Endodermal cell (in vitro differentiated cells): Measurements from ENCODE around the gene UQCRC1. TPM values are rescaled to one million over a fixed set of nuclear protein-coding genes. Genes with fewer than 3 reads are reported as not detected.

Experiments used
- DNase-seq: peaks from one replicate; pipeline ENCODE4 v3.0.0-alpha.2; 2017
- H3K27ac ChIP-seq: 2 replicates; pipeline ENCODE4 v1.5.1; 2013; ENCODE audit warnings: mild to moderate bottlenecking, low read depth, low read length, moderate library complexity
- H3K27me3 ChIP-seq: 2 replicates; pipeline ENCODE4 v1.6.1; 2013; ENCODE audit warnings: mild to moderate bottlenecking, low read length, moderate library complexity; ENCODE audit not compliant: insufficient read depth, control insufficient read depth, poor library complexity, severe bottlenecking
- H3K36me3 ChIP-seq: 2 replicates; pipeline ENCODE4 v1.7.0; 2013; ENCODE audit warnings: mild to moderate bottlenecking, low read length, moderate library complexity; ENCODE audit not compliant: control insufficient read depth, insufficient read depth
- H3K4me1 ChIP-seq: one replicate; pipeline ENCODE4 v1.7.0; 2013; ENCODE audit warnings: low read length; ENCODE audit not compliant: control insufficient read depth, insufficient read depth
- H3K4me3 ChIP-seq: 2 replicates; pipeline ENCODE4 v1.5.1; 2013; ENCODE audit warnings: mild to moderate bottlenecking, low read length, moderate library complexity
- H3K9ac ChIP-seq: 2 replicates; pipeline ENCODE4 v1.6.1; 2013; ENCODE audit warnings: mild to moderate bottlenecking, low read length, moderate library complexity; ENCODE audit not compliant: poor library complexity, severe bottlenecking; ENCODE audit errors: extremely low read depth
- H3K9me3 ChIP-seq: 2 replicates; pipeline ENCODE4 v1.6.1; 2013; ENCODE audit warnings: mild to moderate bottlenecking, low read length, moderate library complexity; ENCODE audit not compliant: control insufficient read depth
- H3K27ac Mint-ChIP-seq: 2 replicates; pipeline ENCODE4 v1.8.0; 2020; ENCODE audit warnings: mixed read lengths
- H3K27me3 Mint-ChIP-seq: 2 replicates; pipeline ENCODE4 v1.8.0; 2021; ENCODE audit warnings: mild to moderate bottlenecking, mixed read lengths; ENCODE audit not compliant: insufficient read depth
- H3K36me3 Mint-ChIP-seq: 2 replicates; pipeline ENCODE4 v1.8.0; 2020; ENCODE audit warnings: low read depth, mixed read lengths
- H3K4me1 Mint-ChIP-seq: 2 replicates; pipeline ENCODE4 v1.8.0; 2020; ENCODE audit warnings: mixed read lengths
- H3K4me3 Mint-ChIP-seq: 2 replicates; pipeline ENCODE4 v1.8.0; 2020; ENCODE audit warnings: mild to moderate bottlenecking, moderate library complexity, mixed read lengths
- H3K9me3 Mint-ChIP-seq: 2 replicates; pipeline ENCODE4 v1.8.0; 2020; ENCODE audit warnings: mild to moderate bottlenecking, mixed read lengths
- WGBS, 2 experiments: methylation state at CpG; one replicate each; pipeline versions ENCODE4 v1.1.5 to v1.1.7; 2013; ENCODE audit warnings: missing lambda C conversion rate in 2 of 2, mixed read lengths in 1 of 2; ENCODE audit not compliant: insufficient coverage in 1 of 2, insufficient read length in 1 of 2; 5-methylcytosine and 5-hydroxymethylcytosine counted together
- total RNA-seq, 2 donors: library from RNA; stranded (reverse); fragmentation: NEBNext Ultra II Directional in 1 of 2; extraction: Animal tissue kit (Norgen Biotek cat#: 25700) in 1 of 2; gene quantifications; 2 replicates in 1 of 2; 3 replicates in 1 of 2; pipeline ENCODE4 v1.2.1, GENCODE V29; 2021
- TF ChIP-seq, protein P1 (sequence below): fragments of 200-600 bp; sonication (generic); conservative IDR thresholded peaks from 2 replicates; pipeline ENCODE4 v1.5.0; 2021; ENCODE audit warnings: antibody characterized with exemption, mild to moderate bottlenecking

UQCRC1 gene
- total RNA-seq, 2 donors from 2014 or later, result 231 to 289 TPM

DNA sequence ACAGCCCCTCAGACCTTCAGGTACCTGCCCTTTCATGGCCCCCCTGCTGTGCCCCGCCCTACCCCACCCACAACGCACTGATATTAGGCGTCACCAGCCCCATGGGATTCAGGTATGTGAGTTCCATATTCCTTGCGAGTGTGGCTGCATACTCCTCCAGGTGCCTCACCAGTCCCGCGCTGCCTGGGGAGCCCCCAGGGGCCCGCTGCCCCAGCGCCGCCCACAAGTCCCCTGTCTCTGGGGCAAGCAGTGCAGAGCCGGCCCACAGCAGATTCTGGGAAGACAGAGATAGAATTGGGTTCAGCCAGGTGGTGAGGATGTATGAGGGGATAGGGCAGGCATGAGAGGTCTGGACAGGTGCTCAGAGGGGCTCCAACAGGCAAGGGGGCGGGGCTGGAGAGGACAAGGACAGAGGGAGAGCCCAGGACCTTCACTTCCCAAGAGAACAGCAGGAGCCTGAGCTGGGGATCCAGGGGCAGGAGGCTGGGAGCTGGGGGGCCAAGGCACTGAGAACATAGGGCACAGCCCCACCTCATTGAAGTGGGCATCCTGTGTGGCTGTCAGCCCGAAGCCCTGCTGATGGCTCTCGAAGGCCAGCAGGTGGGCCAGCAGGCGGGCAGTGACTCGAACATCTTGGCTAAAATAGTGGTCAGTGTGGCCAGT lies 38.9 kb upstream of the UQCRC1 start:
- Histone ChIP-seq H3K9ac (no peak overlapping the region), H3K4me3 (no peak overlapping the region), H3K27me3 (no peaks in the 10 kb centered on the region), H3K4me1 (no peaks in the 10 kb centered on the region), H3K27ac (no peak overlapping the region), H3K9me3 (no peaks in the 10 kb centered on the region), H3K36me3 (peaks cover 5% of the 10 kb centered on the region)
- Mint-ChIP-seq H3K4me3 (no peak overlapping the region), H3K4me1 (no peaks in the 10 kb centered on the region), H3K9me3 (no peaks in the 10 kb centered on the region), H3K27me3 (no peaks in the 10 kb centered on the region), H3K36me3 (peaks cover 23% of the 10 kb centered on the region), H3K27ac (no peak overlapping the region)
- WGBS, 2 experiments, result 94 to 97% methylated on average over 11 to 15 of the region's 15 CpGs
- TF ChIP-seq, protein P1, sequence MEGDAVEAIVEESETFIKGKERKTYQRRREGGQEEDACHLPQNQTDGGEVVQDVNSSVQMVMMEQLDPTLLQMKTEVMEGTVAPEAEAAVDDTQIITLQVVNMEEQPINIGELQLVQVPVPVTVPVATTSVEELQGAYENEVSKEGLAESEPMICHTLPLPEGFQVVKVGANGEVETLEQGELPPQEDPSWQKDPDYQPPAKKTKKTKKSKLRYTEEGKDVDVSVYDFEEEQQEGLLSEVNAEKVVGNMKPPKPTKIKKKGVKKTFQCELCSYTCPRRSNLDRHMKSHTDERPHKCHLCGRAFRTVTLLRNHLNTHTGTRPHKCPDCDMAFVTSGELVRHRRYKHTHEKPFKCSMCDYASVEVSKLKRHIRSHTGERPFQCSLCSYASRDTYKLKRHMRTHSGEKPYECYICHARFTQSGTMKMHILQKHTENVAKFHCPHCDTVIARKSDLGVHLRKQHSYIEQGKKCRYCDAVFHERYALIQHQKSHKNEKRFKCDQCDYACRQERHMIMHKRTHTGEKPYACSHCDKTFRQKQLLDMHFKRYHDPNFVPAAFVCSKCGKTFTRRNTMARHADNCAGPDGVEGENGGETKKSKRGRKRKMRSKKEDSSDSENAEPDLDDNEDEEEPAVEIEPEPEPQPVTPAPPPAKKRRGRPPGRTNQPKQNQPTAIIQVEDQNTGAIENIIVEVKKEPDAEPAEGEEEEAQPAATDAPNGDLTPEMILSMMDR, result no peak
- DNase-seq, result no peak

DNA sequence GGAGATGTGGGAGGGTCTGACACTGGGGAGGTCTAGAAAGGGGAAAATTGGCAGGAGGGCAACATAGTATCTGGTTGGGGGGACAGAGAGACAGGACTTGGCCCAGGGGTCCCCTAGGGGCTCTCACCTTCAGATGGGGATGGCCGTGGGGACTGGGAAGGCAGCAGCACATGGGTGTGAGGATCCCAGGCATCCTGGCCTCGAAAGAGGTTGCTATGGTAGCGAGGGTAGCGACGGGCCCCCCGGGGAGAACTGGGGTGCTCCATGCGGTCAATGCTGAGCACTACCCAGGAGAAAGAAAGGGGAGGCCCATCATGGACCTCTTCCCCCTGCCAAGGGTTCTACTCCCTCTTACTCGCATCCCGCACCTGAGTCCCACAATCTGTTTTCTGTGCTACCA lies 38.3 kb upstream of the UQCRC1 start:
- Mint-ChIP-seq H3K9me3 (no peaks in the 10 kb centered on the region), H3K27me3 (no peaks in the 10 kb centered on the region), H3K36me3 (peaks cover 21% of the 10 kb centered on the region), H3K4me1 (no peaks in the 10 kb centered on the region), H3K4me3 (no peak overlapping the region), H3K27ac (no peak overlapping the region)
- Histone ChIP-seq H3K27ac (no peak overlapping the region), H3K36me3 (peaks cover 3% of the 10 kb centered on the region), H3K27me3 (no peaks in the 10 kb centered on the region), H3K4me3 (no peak overlapping the region), H3K9ac (no peak overlapping the region), H3K9me3 (no peaks in the 10 kb centered on the region), H3K4me1 (no peaks in the 10 kb centered on the region)
- TF ChIP-seq, protein P1, result no peak
- no peak for DNase-seq
- 92 to 95% methylated on average over 6 to 9 of the region's 9 CpGs for WGBS, 2 experiments

DNA sequence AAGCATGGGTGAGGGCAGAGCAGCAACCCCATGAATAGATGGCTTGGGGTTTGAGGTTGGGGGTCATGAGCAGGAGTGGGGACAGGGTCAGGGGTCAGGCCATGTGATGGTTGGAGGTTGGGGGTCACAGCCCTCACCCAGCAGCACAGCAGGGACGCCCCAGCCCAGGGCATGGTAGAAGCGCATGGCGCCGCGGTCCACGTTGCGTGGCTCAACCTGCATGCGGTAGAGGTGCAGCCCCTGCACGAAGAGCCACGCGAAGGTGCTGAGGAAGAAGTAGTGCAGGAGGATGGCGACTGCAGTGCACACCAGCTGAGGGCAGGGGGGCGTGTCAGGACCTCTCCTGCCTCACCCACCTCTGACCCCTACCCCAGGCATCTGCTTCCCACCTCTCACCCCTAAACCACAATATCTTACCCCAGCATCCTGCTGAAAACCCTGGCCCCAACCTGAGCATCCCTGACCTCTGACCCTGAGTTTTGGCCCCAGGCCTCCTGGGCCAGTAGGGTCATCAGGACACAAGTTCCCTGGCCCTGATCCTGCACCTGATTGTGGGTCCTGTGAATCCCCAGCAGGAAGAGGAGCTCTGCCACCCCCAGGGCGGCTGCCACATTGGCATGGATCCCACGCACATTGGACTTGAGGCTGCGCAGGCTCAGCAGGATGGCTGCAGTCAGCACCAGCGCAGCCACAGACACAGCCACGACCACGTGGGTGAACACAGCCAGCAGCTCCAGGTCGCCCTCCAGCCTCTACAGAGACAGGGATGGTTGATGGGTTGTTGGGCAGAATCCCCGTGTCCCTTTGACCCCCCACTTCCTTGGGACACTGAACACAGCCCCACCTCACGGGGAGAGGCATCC lies 35.7 kb upstream of the UQCRC1 start:
- Histone ChIP-seq H3K9me3 (no peaks in the 10 kb centered on the region), H3K36me3 (peaks cover 10% of the 10 kb centered on the region), H3K4me3 (no peak overlapping the region), H3K4me1 (no peaks in the 10 kb centered on the region), H3K27ac (no peak overlapping the region), H3K27me3 (no peaks in the 10 kb centered on the region), H3K9ac (no peak overlapping the region)
- TF ChIP-seq, protein P1, result no peak
- no peaks in the 10 kb centered on the region for H3K4me1 Mint-ChIP-seq
- no peaks in the 10 kb centered on the region for H3K9me3 Mint-ChIP-seq
- DNase-seq, result no peak
- no peaks in the 10 kb centered on the region for H3K27me3 Mint-ChIP-seq
- no peak overlapping the region for H3K27ac Mint-ChIP-seq
- H3K36me3 Mint-ChIP-seq, result peaks cover 22% of the 10 kb centered on the region
- 92 to 97% methylated on average over 10 to 22 of the region's 22 CpGs for WGBS, 2 experiments
- H3K4me3 Mint-ChIP-seq, result no peak overlapping the region
